ENCODE measurements around the gene ARHGAP27.

DNA sequence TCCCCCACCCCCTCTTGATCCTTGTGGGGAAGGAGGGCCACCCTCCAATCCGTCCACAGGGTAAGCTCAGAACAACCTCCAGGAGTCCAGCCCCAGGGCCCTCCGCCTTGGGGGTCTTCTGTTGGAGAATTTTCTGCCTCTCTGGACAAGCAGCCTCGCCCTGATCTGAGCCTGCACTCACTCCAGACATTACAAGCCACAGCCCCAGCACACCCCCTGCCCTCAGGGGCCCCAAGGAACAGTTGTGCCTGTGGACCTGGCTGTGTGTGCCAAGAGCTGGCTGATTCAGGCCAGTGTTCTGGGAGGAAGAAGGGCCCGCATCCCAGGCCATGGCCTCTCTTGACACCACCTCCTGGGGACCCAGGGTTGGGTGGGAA, 477 bp upstream of the ARHGAP27 start:
- TF ChIP-seq POLR2A (IDR thresholded peaks at IDR 0.05; ENCODE audit: low read length) (no peak), GATA1 (IDR thresholded peaks at IDR 0.05; ENCODE audit: low read depth, low read length) (no peak)
